T47D (cell line): ENCODE data around the gene NMRAL1.

Experiments
- DNase-seq, 2 experiments: peaks; one replicate each; pipeline versions ENCODE4 v3.0.0 to v3.0.0-alpha.2; 2011 to 2012; ENCODE audit warnings: low read depth in 1 of 2, low spot score in 1 of 2
- JUND ChIP-seq: IDR thresholded peaks from 2 replicates; pipeline ENCODE4 v1.6.1; 2012; ENCODE audit warnings: low read depth
- in situ Hi-C: cut with HindIII; loops from 2 replicates; pipeline ENCODE4 v1.10.0; 2016; ENCODE audit warnings: low sequenced_read_pairs, low pct_unique_long_range_greater_than_20kb

NMRAL1 gene

DNA sequence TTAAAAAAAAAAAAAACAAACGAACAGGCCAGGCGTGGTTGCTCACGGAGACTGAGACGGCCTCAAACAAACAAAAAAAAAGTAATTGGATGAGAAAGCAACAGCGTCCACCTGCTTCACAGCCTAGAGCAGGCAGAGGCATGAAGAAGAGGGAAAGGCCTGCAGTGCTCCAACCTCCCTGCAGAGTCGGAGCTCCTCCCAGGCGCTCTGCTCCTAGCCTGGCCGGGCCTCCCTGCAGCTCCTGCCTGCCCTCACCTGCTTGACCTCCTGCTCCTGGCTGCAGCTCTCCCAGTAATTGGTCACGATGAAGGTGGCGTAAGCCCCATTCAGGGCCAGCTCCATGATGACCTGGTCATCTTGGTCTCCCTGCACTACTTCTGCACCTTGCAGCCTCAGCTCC is 5.5 kb downstream of the NMRAL1 start:
- TF ChIP-seq JUND, result no peak
- no peak for DNase-seq
- in situ Hi-C loops, result no loop called here

DNA sequence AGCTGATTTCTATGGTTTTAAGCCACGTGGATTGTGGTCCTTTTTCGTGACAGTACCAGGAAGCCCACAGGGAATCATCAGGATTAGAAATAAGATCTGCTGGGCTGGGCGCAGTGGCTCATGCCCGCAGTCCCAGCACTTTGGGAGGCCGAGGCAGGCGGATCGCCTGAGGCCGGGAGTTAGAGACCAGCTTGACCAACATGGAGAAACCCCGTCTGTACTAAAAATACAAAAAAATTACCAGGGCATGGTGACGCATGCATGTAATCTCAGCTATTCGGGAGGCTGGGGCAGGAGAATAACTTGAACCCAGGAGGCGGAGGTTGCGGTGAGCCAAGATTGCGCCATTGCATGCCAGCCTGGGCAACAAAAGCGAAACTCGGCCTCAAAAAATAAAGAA is 6.5 kb downstream of the NMRAL1 start:
- DNase-seq, result no peak
- in situ Hi-C loops, result no loop called here
- TF ChIP-seq JUND, result no peak

DNA sequence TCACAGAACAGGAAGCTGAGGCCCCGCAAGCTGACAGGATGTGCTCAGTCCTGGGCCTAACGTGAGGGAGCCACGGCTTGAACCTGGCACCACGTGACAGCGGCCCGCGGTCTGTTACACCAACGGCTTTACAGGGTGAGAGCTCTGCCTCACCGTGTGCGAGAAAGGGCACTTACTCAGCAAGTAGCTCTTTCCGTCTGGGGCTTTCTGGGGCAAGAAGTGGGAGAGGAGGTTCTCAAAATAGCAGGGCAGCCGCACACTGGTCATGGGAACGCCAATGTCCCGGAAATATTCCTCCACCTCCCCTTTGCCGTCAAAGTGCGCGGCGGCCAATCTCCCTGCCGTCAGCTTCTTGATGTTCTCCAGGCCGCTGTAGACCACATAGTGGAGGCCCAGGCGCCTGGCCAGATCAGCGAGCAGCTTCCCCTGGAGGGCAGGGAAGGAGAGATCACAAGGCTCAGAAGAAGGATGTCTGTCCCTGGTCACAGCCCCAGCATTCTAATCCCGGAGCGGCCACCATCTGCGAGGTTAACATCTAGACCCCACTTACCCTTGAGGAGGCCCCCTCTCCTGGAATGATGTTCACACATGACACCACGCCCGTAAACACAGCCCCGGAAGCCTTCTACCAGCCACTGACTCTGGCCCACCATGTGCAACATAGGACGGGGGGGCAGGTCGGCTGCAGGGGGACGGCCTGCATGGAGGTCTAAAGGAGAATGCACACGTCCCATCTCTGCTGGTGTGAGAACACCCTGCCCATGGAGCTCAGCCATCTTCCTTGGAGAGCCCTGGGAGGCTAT is 8.2 kb downstream of the NMRAL1 start:
- TF ChIP-seq JUND, result no peak
- DNase-seq, result no peak
- in situ Hi-C loops, result no loop called here

DNA sequence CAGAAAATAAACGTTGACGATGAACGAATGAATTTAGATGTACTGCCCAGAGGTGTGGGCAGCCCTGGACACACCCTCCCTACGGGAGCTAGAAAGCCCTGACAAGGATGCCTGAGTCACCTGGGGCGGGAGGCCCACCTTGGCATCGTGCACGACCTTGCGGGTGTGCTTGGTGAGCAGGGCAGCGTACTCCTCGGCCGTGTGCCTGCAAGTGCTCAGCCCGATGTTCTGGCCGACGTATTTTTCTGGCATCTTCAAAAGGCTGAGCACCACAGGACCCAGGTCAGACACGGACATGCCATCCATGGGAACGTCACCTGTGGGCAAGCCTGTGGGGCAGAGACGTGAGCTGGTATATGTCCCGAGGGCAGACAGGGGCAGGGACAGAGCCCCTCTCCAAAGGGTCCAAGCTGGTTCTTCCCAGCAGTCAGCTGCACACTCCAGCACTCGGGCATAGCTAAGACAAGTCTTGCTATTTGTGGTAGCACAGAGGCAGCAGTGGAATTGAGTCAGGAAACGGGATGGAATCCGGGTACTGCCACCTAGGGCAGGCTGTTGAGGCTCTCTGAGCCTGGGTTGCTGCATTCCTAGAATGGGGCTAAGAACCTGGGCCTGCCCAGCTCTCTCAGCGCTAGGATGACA is 10.8 kb downstream of the NMRAL1 start:
- no peak for DNase-seq
- in situ Hi-C loops, result no loop called here
- no peak for TF ChIP-seq JUND

DNA sequence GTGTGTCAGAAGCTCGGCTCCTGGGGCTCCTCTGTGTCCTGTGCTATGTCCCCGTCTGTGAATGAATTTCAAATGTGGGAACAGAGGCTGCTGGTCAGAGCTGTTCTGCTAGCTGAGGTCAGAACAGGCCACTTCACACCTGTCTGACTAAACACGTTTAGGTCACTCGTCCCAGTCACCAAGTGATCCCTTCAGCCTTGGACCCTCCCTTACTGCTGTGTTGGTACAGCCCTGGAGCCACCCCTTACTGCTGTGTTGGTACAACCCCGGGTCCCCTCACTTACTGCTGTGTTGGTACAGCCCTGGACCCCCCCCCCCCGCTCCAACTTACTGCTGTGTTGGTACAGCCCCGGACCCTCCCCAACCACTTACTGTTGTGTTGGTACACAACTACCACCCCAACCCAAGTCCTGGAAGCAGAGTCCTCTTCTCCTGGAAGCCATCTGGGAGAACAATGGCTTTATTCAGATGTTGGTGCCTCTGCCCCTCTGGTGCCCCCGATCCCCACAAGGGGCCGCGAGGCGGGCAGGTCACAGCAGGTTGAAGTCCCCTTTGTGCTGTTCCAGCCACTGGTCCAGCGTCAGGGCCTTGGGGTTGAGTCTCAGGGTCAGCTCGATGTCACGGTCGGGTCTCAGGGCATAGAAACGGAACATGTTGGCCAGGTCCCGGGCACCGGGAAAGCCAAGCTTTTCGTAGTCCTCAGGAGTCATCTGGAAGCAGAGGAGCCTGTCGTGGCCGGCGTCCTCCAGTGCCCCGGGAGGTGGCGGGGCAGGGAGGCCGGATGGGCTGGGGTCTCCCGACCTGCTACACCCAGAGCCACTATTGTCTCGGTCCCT is 13.0 kb downstream of the NMRAL1 start:
- in situ Hi-C loops, result no loop called here
- DNase-seq, result peak in 1 of 2 experiments; percentile 27
- no peak for TF ChIP-seq JUND

DNA sequence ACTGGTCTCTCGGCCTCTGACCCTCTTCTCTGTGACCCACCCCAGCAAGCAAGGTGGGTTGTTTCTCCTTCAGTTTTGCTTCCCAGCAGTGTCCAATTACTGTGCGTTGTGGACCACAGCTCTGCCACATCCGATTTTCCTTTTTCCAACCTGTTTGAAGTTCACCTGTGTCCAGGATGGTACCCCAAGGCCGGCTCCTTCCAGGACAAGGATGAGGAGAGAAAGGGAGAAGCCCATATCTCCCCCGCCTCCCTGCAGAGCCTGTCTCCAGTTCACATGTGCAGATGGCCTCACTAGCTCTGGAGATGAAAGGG is 13.5 kb downstream of the NMRAL1 start:
- in situ Hi-C loops, result no loop called here
- no peak for DNase-seq
- TF ChIP-seq JUND, result no peak

DNA sequence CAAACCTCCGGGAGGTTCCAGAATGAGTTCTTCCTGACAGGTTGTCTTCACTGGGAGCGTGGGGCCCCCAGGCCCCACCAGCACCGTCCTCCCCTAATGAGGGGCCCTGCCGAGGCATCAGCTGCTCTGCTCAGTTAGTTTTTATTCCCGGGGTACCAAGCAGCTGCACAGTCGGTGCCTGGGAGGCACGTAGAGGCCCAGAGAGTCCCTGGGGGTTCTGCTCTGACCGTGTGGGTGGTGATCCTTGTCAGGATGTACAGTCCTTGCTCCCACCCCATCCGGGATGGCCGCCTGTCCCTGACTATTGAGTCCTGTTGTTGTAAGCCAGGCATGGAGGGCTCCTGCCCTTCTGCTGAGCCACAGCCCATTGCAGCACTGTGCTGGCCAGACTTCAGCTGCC is 18.5 kb downstream of the NMRAL1 start:
- TF ChIP-seq JUND, result no peak
- in situ Hi-C loops, result no loop called here
- DNase-seq, result no peak

DNA sequence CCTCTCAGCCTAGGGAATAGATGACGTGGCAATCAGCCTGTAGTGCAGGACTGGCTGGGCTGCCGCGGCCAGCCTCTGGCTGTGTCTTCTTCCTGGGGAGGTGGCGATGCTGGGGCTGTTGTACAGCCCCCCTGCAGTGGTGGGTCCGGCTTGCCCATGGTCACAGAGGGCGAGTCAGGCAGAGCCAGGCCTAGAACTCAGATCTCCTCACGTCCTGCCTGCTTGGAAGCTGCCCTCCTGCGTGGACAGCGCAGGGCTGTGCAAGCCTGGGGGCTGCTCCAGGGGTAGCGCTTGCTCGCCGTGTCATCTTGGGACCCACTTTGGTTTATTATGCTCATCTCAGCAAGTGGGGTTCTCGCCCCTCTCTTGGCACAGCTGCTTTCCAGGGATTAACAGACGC is 19.3 kb downstream of the NMRAL1 start:
- no peak for DNase-seq
- no peak for TF ChIP-seq JUND
- in situ Hi-C loops, result no loop called here

DNA sequence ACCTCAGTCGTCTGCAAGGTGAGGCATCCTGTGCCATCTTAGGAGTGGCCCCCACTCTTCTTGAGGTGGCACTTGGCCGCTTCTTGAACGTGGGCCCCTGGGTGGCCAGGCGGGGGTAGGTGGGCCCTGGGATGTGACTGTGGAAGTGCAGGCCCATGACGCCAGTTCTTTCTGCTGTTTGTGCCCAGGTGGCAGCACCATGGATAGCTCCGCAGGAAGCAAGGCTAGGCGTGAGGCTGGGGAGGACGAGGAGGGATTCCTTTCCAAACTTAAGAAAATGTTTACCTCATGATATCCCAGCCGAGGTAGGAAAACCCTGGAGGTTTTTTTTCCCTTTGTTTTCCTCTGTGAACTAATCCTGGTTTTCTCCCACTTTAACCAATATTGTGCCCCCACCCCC is 19.8 kb downstream of the NMRAL1 start:
- in situ Hi-C loops, result no loop called here
- DNase-seq, result peak in 1 of 2 experiments; percentile 44
- no peak for TF ChIP-seq JUND

DNA sequence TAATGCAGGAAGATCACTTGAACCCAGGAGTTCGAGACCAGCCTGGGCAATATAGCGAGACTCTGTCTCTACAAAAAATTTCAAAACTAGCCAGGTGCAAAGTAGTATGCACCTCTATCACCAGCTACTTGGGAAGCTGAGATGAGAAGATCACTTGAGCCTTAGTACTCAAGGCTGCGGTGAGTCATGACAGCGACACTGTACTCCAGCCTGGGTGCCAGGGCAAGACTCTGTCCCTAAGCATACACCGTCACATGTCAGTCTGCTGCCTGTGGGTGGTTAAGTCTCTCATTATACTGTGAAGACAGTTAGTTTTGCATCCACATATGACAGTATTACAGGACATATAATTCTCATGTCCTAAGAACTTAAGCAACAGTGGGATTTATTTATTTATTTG is 21.8 kb downstream of the NMRAL1 start:
- no peak for TF ChIP-seq JUND
- in situ Hi-C loops, result no loop called here
- no peak for DNase-seq

DNA sequence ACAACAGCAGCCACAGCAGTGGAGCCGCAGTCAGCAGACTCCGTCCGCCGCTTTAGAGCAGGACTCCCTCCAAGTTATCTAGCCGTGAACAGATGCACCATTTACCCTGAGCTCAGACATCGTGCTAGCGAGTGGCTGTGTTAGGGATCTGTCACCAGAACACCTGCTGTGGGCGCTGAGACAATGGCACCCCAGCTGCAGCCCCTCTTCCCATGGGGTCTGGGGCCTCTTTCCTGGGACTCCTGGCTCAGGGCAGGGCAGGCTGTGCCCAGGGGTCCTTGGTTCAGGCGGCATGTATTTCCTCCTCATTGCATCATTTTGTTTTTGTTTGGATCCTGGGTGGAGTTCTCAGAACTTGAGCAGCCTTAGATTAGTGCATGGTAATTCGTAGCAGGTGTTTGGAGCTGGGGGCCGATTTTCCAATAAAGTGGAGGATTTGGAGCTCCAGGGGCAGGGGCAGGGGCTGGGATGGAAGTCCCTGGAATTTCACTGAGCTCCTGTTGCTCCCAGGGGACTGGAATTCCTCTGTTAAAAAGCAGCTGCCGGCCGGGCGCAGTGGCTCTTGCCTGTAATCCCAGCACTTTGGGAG is 23.4 kb downstream of the NMRAL1 start:
- DNase-seq, result no peak
- TF ChIP-seq JUND, result no peak
- in situ Hi-C loops, result no loop called here

DNA sequence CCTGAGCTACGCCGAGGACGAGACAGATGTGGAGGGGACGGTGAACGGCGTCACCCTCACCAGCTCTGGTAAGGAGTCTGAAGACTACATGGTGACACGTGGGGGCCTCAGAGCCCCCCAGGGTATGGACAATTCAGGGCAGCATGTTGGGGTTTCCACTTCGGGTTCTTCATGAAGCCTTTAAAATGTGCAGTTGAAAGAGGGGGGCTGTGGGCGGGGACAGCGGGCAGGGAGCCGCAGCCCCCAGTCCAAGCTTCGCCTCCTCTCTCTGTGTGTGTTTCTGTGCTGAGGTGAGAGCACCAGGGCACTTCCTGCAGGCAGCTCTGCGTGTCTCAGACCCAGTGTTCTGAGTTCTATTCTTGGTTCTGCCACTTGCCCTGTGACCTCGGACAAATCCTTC is 24.0 kb downstream of the NMRAL1 start:
- DNase-seq, result no peak
- in situ Hi-C loops, result no loop called here
- TF ChIP-seq JUND, result no peak

DNA sequence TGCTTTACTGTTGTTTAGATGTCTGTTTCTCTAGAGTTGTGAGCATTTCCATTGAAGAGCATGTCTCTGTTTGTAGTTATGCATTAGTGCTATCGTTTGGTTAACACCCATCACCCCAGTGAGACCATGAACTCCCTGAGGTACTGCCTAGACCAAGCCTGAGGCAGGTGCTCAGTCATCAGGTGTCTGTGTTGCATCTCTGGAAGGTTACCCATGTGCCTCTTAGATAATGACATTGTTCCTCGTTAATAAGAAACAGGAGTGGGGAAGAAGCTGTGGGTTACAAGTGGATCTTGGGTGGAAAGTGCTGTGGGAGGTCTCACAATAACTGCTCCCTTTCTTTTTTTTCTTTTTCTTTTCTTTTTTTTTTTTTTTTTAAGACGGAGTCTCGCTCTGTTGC is 30.4 kb downstream of the NMRAL1 start:
- in situ Hi-C loops, result no loop called here
- no peak for TF ChIP-seq JUND
- no peak for DNase-seq
